Measurements from ENCODE around the gene ZSCAN32.

The ZSCAN32 gene

DNA sequence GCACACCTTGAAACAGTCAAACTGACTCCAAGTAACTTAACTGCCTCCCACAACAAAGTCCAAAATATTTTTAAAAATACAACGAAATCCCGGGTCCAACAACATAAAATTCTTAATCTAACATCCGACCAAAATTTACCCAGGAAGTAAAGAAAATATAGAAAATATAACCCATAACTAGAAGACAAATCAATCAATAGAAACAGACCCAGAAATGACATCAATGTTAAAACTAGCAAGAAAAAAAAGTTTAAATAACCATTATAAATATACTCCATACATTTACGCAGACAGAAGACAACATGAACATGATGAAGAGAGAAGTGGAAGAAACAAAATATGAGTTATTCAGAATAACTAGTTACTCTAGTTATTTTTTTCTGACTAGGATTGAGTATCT is 38.8 kb upstream of the ZSCAN32 start:
- no peak for DNase-seq (ENCODE audit: low read depth in 1 of 2, low spot score in 1 of 2)

DNA sequence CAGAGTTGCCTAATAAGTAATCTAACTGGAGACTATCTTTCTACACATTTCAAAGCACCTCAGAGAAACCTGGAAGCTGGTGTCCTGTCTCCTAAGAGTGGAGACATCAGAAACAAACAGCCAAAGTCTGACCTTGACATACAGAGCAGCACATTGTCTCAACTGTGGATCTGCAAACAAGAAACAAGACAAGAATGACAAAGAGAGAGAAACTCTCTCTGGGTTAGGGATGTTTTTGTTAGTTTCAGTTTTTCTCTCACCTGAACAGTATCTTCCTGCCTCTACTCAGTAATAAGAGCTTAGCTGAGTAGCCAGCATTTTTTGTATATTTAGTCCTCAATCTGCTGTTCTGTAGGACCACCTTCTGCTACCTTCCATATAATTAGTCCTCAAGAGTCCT is 33.6 kb upstream of the ZSCAN32 start:
- no peak for TF ChIP-seq REST (IDR thresholded peaks at IDR 0.05; ENCODE audit: insufficient replicate concordance, low read depth)
- TF ChIP-seq SPI1 (IDR thresholded peaks at IDR 0.05; ENCODE audit: borderline replicate concordance, low read depth) = no peak
- TF ChIP-seq, protein P1, sequence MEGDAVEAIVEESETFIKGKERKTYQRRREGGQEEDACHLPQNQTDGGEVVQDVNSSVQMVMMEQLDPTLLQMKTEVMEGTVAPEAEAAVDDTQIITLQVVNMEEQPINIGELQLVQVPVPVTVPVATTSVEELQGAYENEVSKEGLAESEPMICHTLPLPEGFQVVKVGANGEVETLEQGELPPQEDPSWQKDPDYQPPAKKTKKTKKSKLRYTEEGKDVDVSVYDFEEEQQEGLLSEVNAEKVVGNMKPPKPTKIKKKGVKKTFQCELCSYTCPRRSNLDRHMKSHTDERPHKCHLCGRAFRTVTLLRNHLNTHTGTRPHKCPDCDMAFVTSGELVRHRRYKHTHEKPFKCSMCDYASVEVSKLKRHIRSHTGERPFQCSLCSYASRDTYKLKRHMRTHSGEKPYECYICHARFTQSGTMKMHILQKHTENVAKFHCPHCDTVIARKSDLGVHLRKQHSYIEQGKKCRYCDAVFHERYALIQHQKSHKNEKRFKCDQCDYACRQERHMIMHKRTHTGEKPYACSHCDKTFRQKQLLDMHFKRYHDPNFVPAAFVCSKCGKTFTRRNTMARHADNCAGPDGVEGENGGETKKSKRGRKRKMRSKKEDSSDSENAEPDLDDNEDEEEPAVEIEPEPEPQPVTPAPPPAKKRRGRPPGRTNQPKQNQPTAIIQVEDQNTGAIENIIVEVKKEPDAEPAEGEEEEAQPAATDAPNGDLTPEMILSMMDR (IDR thresholded peaks at IDR 0.05; ENCODE audit: insufficient read depth, low read length) = no peak
- no peak for TF ChIP-seq GABPA (IDR thresholded peaks at IDR 0.05; ENCODE audit: low read depth)
- no peak for TF ChIP-seq POLR2AphosphoS5 (IDR thresholded peaks at IDR 0.05; ENCODE audit: low read depth)
- H3K4me3 ChIP-seq (replicated peaks; ENCODE audit: insufficient read depth, low read length) = no peak overlapping the region

More for the DNA sequence above, 38.8 kb upstream of the ZSCAN32 start:
- Histone ChIP-seq H3K27me3 (ENCODE audit: insufficient read depth, poor library complexity, severe bottlenecking) (no peaks in the 10 kb centered on the region), H3K4me3 (replicated peaks; ENCODE audit: insufficient read depth, low read length) (no peak overlapping the region), H3K27ac (replicated peaks) (no peak overlapping the region)
- TF ChIP-seq GABPA (IDR thresholded peaks at IDR 0.05; ENCODE audit: low read depth) = no peak

DNA sequence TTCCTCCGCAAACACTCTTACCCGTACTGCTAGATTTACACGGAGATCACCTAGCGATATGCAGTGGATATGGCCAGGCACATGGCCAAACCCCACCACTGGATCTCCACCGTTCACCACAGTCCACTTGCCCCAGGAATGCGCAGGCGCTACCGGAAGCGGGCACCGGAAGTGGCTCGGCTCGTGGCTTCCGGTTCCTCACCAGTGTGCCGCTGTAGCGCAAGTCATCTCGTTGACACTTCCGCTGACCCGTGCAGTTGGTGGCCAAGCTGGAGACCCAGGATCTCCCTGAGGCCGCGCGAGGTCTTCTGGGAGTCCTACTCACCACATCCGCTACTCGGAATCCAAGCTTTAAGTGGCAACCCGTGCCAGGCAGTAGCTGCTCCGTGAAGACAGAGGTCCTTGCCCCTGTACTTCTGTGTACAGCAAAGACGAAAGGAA is 31.0 kb upstream of the ZSCAN32 start:
- DNase-seq (ENCODE audit: low read depth in 1 of 2, low spot score in 1 of 2) = peak; percentile 93 to 96
- TF ChIP-seq GABPA (IDR thresholded peaks at IDR 0.05; ENCODE audit: low read depth) (peak; percentile 90), SPI1 (IDR thresholded peaks at IDR 0.05; ENCODE audit: borderline replicate concordance, low read depth) (peak; percentile 53; the same call in 1 of the 2 replicates), REST (IDR thresholded peaks at IDR 0.05; ENCODE audit: insufficient replicate concordance, low read depth) (peak; percentile 10), POLR2AphosphoS5 (IDR thresholded peaks at IDR 0.05; ENCODE audit: low read depth) (peak; percentile 82)
- TF ChIP-seq, protein P1 (IDR thresholded peaks at IDR 0.05; ENCODE audit: insufficient read depth, low read length) = no peak
- Histone ChIP-seq H3K27me3 (ENCODE audit: insufficient read depth, poor library complexity, severe bottlenecking) (no peaks in the 10 kb centered on the region), H3K4me3 (replicated peaks; ENCODE audit: insufficient read depth, low read length) (peak overlapping the region; percentile 54), H3K27ac (replicated peaks) (peak overlapping the region; percentile 64)

More for the DNA sequence above, 33.6 kb upstream of the ZSCAN32 start:
- Histone ChIP-seq H3K27me3 (ENCODE audit: insufficient read depth, poor library complexity, severe bottlenecking) (no peaks in the 10 kb centered on the region), H3K27ac (replicated peaks) (no peak overlapping the region)
- DNase-seq (ENCODE audit: low read depth in 1 of 2, low spot score in 1 of 2) = no peak

GRCh38 chr16:3413730-3414379 is 13.1 kb upstream of the ZSCAN32 start:
- no peak for DNase-seq (ENCODE audit: low read depth in 1 of 2, low spot score in 1 of 2)
- no peak overlapping the region for H3K27ac ChIP-seq (replicated peaks)
- H3K27me3 ChIP-seq (ENCODE audit: insufficient read depth, poor library complexity, severe bottlenecking) = no peaks in the 10 kb centered on the region
- no peak overlapping the region for H3K4me3 ChIP-seq (replicated peaks; ENCODE audit: insufficient read depth, low read length)
- TF ChIP-seq POLR2AphosphoS5 (IDR thresholded peaks at IDR 0.05; ENCODE audit: low read depth) = no peak
- TF ChIP-seq, protein P1 (IDR thresholded peaks at IDR 0.05; ENCODE audit: insufficient read depth, low read length) = no peak
- TF ChIP-seq REST (IDR thresholded peaks at IDR 0.05; ENCODE audit: insufficient replicate concordance, low read depth) = no peak
- TF ChIP-seq GABPA (IDR thresholded peaks at IDR 0.05; ENCODE audit: low read depth) = no peak
- no peak for TF ChIP-seq SPI1 (IDR thresholded peaks at IDR 0.05; ENCODE audit: borderline replicate concordance, low read depth)
